ENCODE data around the gene HIRA.
"Not testable (repeated sequence)": the region's sequence is repeated elsewhere in the genome, so short reads cannot be mapped to it uniquely, and the experiment has no call there.

HIRA gene

GRCh38 chr22:19442166-19442565 lies 10.6 kb upstream of the HIRA start:
- no peak for DNase-seq

- no peak for DNase-seq
These were observed 9.1 kb upstream of the HIRA start for GRCh38 chr22:19440411-19441195.

- DNase-seq: no peak
These were observed 6.8 kb upstream of the HIRA start for GRCh38 chr22:19438298-19438697.

- not testable (repeated sequence) for DNase-seq
These were observed 5.1 kb upstream of the HIRA start for GRCh38 chr22:19436444-19437161.

GRCh38 chr22:19434829-19435580 lies 3.5 kb upstream of the HIRA start:
- DNase-seq: no peak

GRCh38 chr22:19434401-19434800 lies 2.9 kb upstream of the HIRA start:
- no peak for DNase-seq

GRCh38 chr22:19432133-19432851 lies 759 bp upstream of the HIRA start, which contains the start of gene MRPL40:
MRPL40 (plus strand) TSS chr22:19432545; CDS start chr22:19432555, 10 bp downstream.
- peak; percentile 95 for DNase-seq

- DNase-seq: no peak
These were observed 517 bp downstream of the HIRA start for GRCh38 chr22:19430890-19431541.

- DNase-seq: no peak
These were observed 1.3 kb downstream of the HIRA start for GRCh38 chr22:19429950-19430889.

GRCh38 chr22:19424186-19424500 lies 7.4 kb downstream of the HIRA start:
- DNase-seq: no peak

- no peak for DNase-seq
These were observed 8.9 kb downstream of the HIRA start for GRCh38 chr22:19422440-19423301.

GRCh38 chr22:19420321-19420720 lies 11.2 kb downstream of the HIRA start:
- DNase-seq: no peak

- no peak for DNase-seq
These were observed 11.9 kb downstream of the HIRA start for GRCh38 chr22:19419464-19420178.

- DNase-seq: no peak
These were observed 12.5 kb downstream of the HIRA start for GRCh38 chr22:19419086-19419463.

GRCh38 chr22:19412923-19413322 lies 18.6 kb downstream of the HIRA start:
- DNase-seq: no peak

GRCh38 chr22:19412478-19412877 lies 19.1 kb downstream of the HIRA start:
- no peak for DNase-seq

GRCh38 chr22:19411690-19412045 lies 19.9 kb downstream of the HIRA start:
- no peak for DNase-seq

- no peak for DNase-seq
These were observed 20.4 kb downstream of the HIRA start for GRCh38 chr22:19410941-19411689.

All from NCI-H1092 (cell line).